Retinal pigment epithelial cell (primary cell): ENCODE results near the gene RNLS.

Source experiments
- DNase-seq: peaks from one replicate; pipeline ENCODE4 v3.0.0-alpha.2; 2010; ENCODE audit warnings: low read depth
- H3K4me3 ChIP-seq: 2 replicates; pipeline ENCODE4 v1.5.1; 2011; ENCODE audit warnings: mild to moderate bottlenecking, low read length, control low read depth, moderate library complexity
- TF ChIP-seq, protein P1 (sequence below): conservative IDR thresholded peaks from 2 replicates; pipeline ENCODE4 v1.5.1; 2011; ENCODE audit warnings: low read depth, low read length, control low read depth, inconsistent platforms

The RNLS gene

DNA sequence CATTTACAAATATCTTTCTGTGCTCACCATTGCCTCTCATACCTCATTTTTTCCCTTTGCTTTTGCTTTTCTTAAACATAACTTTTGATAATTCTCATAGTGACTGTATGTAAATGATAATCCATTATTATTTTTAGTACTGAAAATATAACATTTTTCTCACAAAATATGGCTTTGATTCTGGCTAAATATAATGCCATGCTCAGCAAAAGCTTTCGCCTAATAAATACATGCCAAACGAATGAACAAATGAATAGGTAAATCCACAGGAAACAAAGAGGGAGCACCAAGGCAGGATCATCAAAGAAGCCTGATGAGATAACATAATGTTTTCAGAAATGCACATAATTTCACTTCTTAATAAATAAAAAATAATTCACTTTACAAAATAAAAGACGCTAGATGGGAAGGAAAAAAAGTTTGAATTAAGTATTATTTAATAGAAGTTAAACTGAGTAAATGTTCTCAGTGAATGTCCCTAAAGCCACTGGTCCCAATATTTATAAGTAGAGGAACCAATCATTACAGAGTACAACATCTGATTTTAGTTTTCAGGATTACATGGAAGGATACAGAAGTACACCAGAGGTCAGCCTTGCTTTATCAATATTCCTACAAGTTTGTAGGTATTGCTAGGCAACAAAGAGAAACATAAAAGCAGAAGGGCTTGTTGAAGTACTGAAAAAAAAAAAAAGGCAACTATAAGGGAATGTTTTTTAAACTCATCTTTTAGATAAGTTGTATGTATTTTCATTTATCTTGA, 52.3 kb downstream of the RNLS start:
- H3K4me3 ChIP-seq = no peak overlapping the region
- TF ChIP-seq, protein P1, sequence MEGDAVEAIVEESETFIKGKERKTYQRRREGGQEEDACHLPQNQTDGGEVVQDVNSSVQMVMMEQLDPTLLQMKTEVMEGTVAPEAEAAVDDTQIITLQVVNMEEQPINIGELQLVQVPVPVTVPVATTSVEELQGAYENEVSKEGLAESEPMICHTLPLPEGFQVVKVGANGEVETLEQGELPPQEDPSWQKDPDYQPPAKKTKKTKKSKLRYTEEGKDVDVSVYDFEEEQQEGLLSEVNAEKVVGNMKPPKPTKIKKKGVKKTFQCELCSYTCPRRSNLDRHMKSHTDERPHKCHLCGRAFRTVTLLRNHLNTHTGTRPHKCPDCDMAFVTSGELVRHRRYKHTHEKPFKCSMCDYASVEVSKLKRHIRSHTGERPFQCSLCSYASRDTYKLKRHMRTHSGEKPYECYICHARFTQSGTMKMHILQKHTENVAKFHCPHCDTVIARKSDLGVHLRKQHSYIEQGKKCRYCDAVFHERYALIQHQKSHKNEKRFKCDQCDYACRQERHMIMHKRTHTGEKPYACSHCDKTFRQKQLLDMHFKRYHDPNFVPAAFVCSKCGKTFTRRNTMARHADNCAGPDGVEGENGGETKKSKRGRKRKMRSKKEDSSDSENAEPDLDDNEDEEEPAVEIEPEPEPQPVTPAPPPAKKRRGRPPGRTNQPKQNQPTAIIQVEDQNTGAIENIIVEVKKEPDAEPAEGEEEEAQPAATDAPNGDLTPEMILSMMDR = no peak
- DNase-seq = no peak

DNA sequence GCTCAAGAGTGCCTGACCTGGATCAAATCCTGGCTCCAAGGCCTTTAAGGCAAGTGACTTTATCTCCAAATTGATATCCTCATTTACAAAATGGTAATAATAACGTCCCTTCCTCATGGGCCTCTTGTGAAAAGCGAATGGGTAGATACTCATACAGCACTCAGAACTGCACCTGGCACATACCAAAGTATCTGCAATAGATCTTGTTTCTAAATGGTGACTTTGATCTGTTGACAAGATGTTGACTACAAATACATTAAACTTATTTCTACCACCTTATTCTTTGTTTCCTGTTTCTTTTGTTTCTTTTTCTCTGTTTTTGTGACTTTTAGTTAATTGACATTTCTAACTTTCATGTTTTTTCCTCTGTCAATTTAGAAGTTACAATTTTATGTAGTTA, 53.0 kb downstream of the RNLS start:
- no peak overlapping the region for H3K4me3 ChIP-seq
- TF ChIP-seq, protein P1 = no peak
- no peak for DNase-seq

DNA sequence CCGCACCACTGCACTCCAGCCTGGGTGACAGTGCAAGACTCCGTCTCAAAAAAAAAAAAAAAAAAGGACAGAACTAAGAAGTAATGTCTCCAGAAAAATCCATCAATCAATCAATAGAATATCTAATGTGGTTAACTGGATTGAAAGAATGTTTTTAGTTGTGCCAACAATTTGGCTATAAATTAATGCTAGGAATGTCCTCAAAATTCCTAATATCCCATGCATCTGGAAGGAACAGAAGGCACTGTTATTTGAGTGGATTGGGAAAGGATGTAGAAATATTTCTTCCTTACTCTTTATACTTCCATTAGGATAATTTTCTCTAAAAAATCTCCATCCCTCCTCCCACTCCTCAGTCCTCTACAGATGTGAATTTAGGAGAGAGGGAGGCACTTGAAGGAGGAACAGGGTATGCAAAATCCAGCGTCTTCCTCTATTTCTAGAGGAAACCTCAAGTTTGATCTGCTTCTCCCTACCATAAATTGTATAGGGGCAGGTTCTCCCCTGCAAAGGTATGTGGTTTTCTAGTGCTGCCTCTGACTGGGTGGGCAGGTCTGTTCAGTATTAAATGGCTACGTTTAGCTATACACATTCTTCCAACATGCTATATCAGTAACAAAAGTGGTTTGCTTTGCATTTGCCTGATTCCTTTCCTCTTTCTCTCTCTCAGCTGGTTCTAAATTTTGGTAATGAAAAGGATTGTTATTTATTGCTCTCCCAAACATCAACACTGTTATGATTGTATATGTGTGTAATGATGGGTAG, 54.1 kb downstream of the RNLS start:
- TF ChIP-seq, protein P1 = no peak
- H3K4me3 ChIP-seq = no peak overlapping the region
- DNase-seq = no peak

DNA sequence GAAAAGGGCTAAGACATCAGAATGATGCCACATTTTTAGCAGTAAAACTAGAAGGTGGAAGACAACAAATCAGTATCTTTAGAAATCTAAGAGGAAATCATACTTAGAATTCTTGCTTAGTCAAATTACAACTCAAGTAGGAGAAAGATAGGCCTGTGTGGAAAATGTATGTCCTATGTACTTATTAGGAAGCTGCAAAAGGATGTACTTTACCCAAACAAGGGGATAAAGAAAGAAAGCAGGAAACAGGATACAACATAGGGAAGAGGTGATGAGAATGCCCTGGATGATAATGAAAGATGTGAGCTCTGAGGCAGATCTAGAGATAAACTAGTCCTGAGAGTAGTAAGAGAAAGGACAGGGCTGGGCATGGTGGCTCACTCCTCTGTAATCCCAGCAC, 54.9 kb downstream of the RNLS start:
- DNase-seq = no peak
- TF ChIP-seq, protein P1 = no peak
- no peak overlapping the region for H3K4me3 ChIP-seq

DNA sequence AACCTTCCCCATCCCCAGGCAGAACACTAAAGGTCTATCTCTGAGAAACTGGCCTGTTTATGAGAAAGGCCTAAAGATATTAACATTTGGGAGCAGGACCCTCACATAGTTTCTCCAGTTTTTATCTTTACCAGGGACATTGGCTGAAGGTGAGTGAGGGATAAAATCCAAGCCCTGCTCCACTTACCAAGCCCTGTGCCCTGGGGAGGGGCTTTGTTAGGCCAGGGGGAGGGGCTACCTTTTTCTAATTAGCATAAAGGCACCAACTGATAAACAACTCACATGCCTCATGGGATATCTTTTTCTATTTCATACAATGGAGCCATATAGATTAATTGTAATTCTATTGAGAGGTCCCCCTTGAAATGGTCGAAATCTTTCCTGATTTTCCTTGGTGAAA, 55.9 kb downstream of the RNLS start:
- H3K4me3 ChIP-seq = no peak overlapping the region
- TF ChIP-seq, protein P1 = no peak
- no peak for DNase-seq

DNA sequence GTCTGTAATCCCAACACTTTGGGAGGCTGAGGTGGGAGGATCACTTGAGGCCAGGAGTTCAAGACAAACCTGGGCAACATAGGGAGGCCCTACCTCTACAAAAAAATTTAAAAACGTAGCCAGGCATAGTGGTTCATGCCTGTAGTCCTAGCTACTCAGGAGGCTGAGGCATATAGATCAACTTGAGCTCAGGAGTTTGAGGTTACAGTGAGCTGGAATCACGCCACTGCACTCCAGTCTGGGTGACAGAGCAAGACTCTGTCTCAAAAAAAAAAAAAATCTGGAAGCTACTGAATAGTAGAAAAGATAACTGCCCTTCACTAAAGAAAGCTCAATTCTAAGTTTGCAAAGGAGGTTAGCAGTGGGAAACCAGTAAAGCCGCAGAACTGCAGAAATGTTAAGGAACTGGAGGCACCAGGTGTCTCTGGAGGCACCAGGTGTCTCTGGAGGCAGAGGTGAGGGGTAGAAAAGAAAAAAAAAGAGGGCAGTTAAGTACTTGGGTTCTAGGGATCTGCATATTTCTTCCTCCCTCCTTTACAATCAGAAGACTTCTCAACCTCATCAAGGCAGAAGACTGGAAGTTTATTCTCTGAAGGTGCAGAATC, 56.5 kb downstream of the RNLS start:
- no peak for DNase-seq
- TF ChIP-seq, protein P1 = no peak
- H3K4me3 ChIP-seq = no peak overlapping the region
